GM12878 (cell line): ENCODE measurements around the gene FMN2. TPM values are rescaled to one million over a fixed set of nuclear protein-coding genes. Genes with fewer than 3 reads are reported as not detected.

Experiments
- ATAC-seq: fragments of 200-7000 bp; cut with Tn5 transposase; 3 replicates; pipeline ENCODE4 v1.9.1; 2020; ENCODE audit warnings: mild to moderate bottlenecking, moderate library complexity
- BruUV-seq: library from RNA; stranded (reverse); fragments of 400-500 nt; replicated peaks from 2 replicates; lab custom pipeline; 2021; lab: Mats Ljungman, UMichigan
- CTCF ChIA-PET: fragments of 300-600 bp; sonication (Branson Sonifier 250); formaldehyde crosslinking; extraction: SDS; loops from one replicate; lab custom pipeline; 2021; ENCODE audit warnings: inconsistent platforms; lab: Yijun Ruan, JAX
- POLR2A ChIA-PET: fragments of 350-600 bp; formaldehyde crosslinking; extraction: SDS; loops from one replicate; lab custom pipeline; 2021; ENCODE audit warnings: inconsistent platforms; lab: Charles Lee
- RAD21 ChIA-PET: fragments of 300-600 bp; sonication (Branson Sonifier 250); formaldehyde crosslinking; loops from one replicate; lab custom pipeline; 2023; ENCODE audit warnings: antibody characterized with exemption; ENCODE audit not compliant: unreplicated experiment; lab: Charles Lee
- SMC1A ChIA-PET: fragments of 300-600 bp; sonication (Branson Sonifier 250); formaldehyde crosslinking; loops from one replicate; lab custom pipeline; 2023; ENCODE audit not compliant: unreplicated experiment, uncharacterized antibody; lab: Charles Lee
- DNase-seq: peaks from one replicate; pipeline ENCODE4 v3.0.0-alpha.2; 2011; ENCODE audit warnings: low read depth, low spot score
- FAIRE-seq: peaks from 3 replicates; lab custom pipeline; 2011; peaks lifted over from hg19 to GRCh38; lab: Jason Lieb, UNC
- H2AFZ ChIP-seq: 2 replicates; pipeline ENCODE4 v1.6.0; 2011; ENCODE audit warnings: low read depth, low read length, control low read depth; ENCODE audit not compliant: control insufficient read depth
- H3K27ac ChIP-seq: 2 replicates; pipeline ENCODE4 v1.5.1; 2011; ENCODE audit warnings: control low read depth; ENCODE audit not compliant: control insufficient read depth, insufficient read depth
- H3K27me3 ChIP-seq, 2 experiments: replicated peaks in 1 of 2; 2 replicates each; pipeline versions ENCODE4 v1.6.0 to v1.6.1; 2011; ENCODE audit warnings: low read length in 1 of 2; ENCODE audit not compliant: control insufficient read depth in 2 of 2, insufficient read depth in 2 of 2
- H3K36me3 ChIP-seq, 2 experiments: 2 replicates each; pipeline ENCODE4 v1.5.1; 2011; ENCODE audit warnings: low read length in 1 of 2; ENCODE audit not compliant: control insufficient read depth in 2 of 2, insufficient read depth in 2 of 2
- H3K4me1 ChIP-seq: 2 replicates; pipeline ENCODE4 v1.6.1; 2011; ENCODE audit warnings: mild to moderate bottlenecking, low read length, moderate library complexity, mixed read lengths; ENCODE audit not compliant: control insufficient read depth, insufficient read depth
- H3K4me2 ChIP-seq: 2 replicates; pipeline ENCODE4 v1.6.0; 2011; ENCODE audit warnings: control low read depth; ENCODE audit not compliant: control insufficient read depth, insufficient read depth
- H3K4me3 ChIP-seq: fragments of 200-600 bp; sonication (generic); 2 replicates; pipeline ENCODE4 v1.5.1; 2016
- H3K79me2 ChIP-seq: 2 replicates; pipeline ENCODE4 v1.6.0; 2011; ENCODE audit warnings: low read length; ENCODE audit not compliant: control insufficient read depth, insufficient read depth
- H3K9ac ChIP-seq: 2 replicates; pipeline ENCODE4 v1.8.0; 2011; ENCODE audit warnings: low read length, control low read depth, mixed read lengths; ENCODE audit not compliant: control insufficient read depth, insufficient read depth
- H3K9me3 ChIP-seq: replicated peaks from 3 replicates; pipeline ENCODE4 v1.5.1; 2011; ENCODE audit warnings: mild to moderate bottlenecking, low read length; ENCODE audit not compliant: control insufficient read depth, insufficient read depth
- H4K20me1 ChIP-seq: 2 replicates; pipeline ENCODE4 v1.6.0; 2011; ENCODE audit not compliant: control insufficient read depth, insufficient read depth
- CBX5 ChIP-seq: sonication (generic); IDR thresholded peaks from 2 replicates; pipeline ENCODE4 v1.6.1; 2016; ENCODE audit warnings: low read depth, moderate library complexity, mild to moderate bottlenecking, inconsistent platforms
- CEBPB ChIP-seq, 2 experiments: fragments of 150-350 bp in 1 of 2; IDR thresholded peaks; 2 replicates each; pipeline ENCODE4 v1.6.1; 2012 to 2014; ENCODE audit warnings: low read depth in 2 of 2, low read length in 2 of 2, borderline replicate concordance in 1 of 2, inconsistent platforms in 1 of 2
- E2F8 ChIP-seq: fragments of 450-650 bp; IDR thresholded peaks from 2 replicates; pipeline ENCODE4 v1.6.1; 2018; ENCODE audit warnings: mild to moderate bottlenecking, low read depth, moderate library complexity; ENCODE audit not compliant: partially characterized antibody
- HDAC6 ChIP-seq: fragments of 200-600 bp; sonication (generic); IDR thresholded peaks from one replicate; pipeline ENCODE4 v1.8.0; 2017; ENCODE audit warnings: antibody characterized with exemption; ENCODE audit not compliant: unreplicated experiment
- KAT2A ChIP-seq: conservative IDR thresholded peaks from 2 replicates; pipeline ENCODE4 v1.6.1; 2011; ENCODE audit warnings: low read depth, low read length; ENCODE audit not compliant: control insufficient read depth
- KLF5 ChIP-seq: fragments of 450-650 bp; IDR thresholded peaks from 2 replicates; pipeline ENCODE4 v1.6.1; 2014; ENCODE audit warnings: mild to moderate bottlenecking; ENCODE audit not compliant: partially characterized antibody
- NFYA ChIP-seq: IDR thresholded peaks from 2 replicates; pipeline ENCODE4 v1.6.1; 2011; ENCODE audit warnings: low read depth, mild to moderate bottlenecking, low read length, improper control_type of control experiment, borderline replicate concordance
- NR2F1 ChIP-seq: fragments of 450-650 bp; conservative IDR thresholded peaks from 2 replicates; pipeline ENCODE4 v1.6.1; 2017; ENCODE audit warnings: mild to moderate bottlenecking
- SREBF2 ChIP-seq: IDR thresholded peaks from 2 replicates; pipeline ENCODE4 v1.6.1; 2012; ENCODE audit warnings: mild to moderate bottlenecking, low read length
- TARDBP ChIP-seq: IDR thresholded peaks from 2 replicates; pipeline ENCODE4 v1.6.1; 2016; ENCODE audit warnings: borderline replicate concordance
- YBX1 ChIP-seq: fragments of 450-650 bp; IDR thresholded peaks from 2 replicates; pipeline ENCODE4 v1.6.1; 2016; ENCODE audit warnings: antibody characterized with exemption
- ZNF24 ChIP-seq: fragments of 450-650 bp; IDR thresholded peaks from 2 replicates; pipeline ENCODE4 v1.6.1; 2017; ENCODE audit warnings: antibody characterized with exemption, mild to moderate bottlenecking
- WGBS: methylation state at CpG from one replicate; pipeline ENCODE4 v1.1.6; 2016; ENCODE audit warnings: low lambda C conversion rate; ENCODE audit not compliant: insufficient replicate concordance, insufficient coverage; ENCODE audit errors: missing lambda C conversion rate; 5-methylcytosine and 5-hydroxymethylcytosine counted together
- in situ Hi-C: fragments of 300-500 bp; cut with MboI; formaldehyde crosslinking; loops from 9 replicates; pipeline ENCODE4 v1.14.3; 2018; ENCODE audit warnings: mixed read lengths
- intact Hi-C: fragments of 100-400 bp; cut with micrococcal nuclease; formaldehyde crosslinking; loops from one replicate; pipeline ENCODE4 v1.14.2; 2022; ENCODE audit not compliant: unreplicated experiment
- polyA plus RNA-seq, 11 experiments: library from polyadenylated mRNA; depleted of rRNA in 4 of 11; unstranded in 6 of 11; stranded (reverse) in 5 of 11; fragments of >200 nt; fragmentation: Nextera tagmentation in 4 of 11; fragmentation: Illumina TruSeq in 1 of 11; extraction: Ambion mirVana in 4 of 11; extraction: Trizol in 1 of 11; gene quantifications; 1 replicate in 1 of 11; 2 replicates in 10 of 11; pipeline versions ENCODE4 v1.2.1 to v1.2.3, GENCODE V29; 2011 to 2016; ENCODE audit warnings: inconsistent platforms in 2 of 11, missing spikeins in 2 of 11, low read depth in 1 of 11
- total RNA-seq, 4 experiments: library from RNA; depleted of rRNA in 3 of 4; stranded (reverse); fragments of >200 nt in 3 of 4; fragmentation: Illumina TruSeq in 1 of 4; extraction: Trizol in 1 of 4; gene quantifications; 2 replicates each; pipeline versions ENCODE4 v1.2.1 to v1.2.3, GENCODE V29; 2013 to 2021
- TF ChIP-seq, protein P1 (sequence below): fragments of 450-650 bp; conservative IDR thresholded peaks from 2 replicates; pipeline ENCODE4 v1.6.1; 2017; ENCODE audit warnings: mild to moderate bottlenecking, moderate library complexity

Gene FMN2
- total and polyA plus RNA-seq, 10 of the 15 experiments (the other 5 are each of a cell fraction or from before 2014, with no cell fraction given): 0.60 TPM; not detected in 9

- FAIRE-seq (no peak), DNase-seq (no peak), ATAC-seq (no peak)
- Histone ChIP-seq H3K27me3 (no peaks in the 10 kb centered on the region), H3K27ac (no peak overlapping the region), H3K4me3 (no peak overlapping the region), H3K4me2 (no peak overlapping the region), H3K79me2 (no peaks in the 10 kb centered on the region), H4K20me1 (no peaks in the 10 kb centered on the region), H2AFZ (no peak overlapping the region), H3K36me3 (no peaks in the 10 kb centered on the region), H3K9me3 (no peaks in the 10 kb centered on the region), H3K4me1 (no peaks in the 10 kb centered on the region), H3K9ac (no peak overlapping the region)
- WGBS: 13% methylated on average over 6 of the region's 6 CpGs
- ChIA-PET POLR2A (no interaction called here), CTCF (no interaction called here), RAD21 (no interaction called here), SMC1A (no interaction called here)
- no peak for TF ChIP-seq CEBPB (IDR thresholded peaks at IDR 0.05; ENCODE audit: borderline replicate concordance in 1 of 2, low read depth in 2 of 2, low read length in 2 of 2)
- TF ChIP-seq E2F8: no peak
- TF ChIP-seq KLF5: no peak
- TF ChIP-seq, protein P1, sequence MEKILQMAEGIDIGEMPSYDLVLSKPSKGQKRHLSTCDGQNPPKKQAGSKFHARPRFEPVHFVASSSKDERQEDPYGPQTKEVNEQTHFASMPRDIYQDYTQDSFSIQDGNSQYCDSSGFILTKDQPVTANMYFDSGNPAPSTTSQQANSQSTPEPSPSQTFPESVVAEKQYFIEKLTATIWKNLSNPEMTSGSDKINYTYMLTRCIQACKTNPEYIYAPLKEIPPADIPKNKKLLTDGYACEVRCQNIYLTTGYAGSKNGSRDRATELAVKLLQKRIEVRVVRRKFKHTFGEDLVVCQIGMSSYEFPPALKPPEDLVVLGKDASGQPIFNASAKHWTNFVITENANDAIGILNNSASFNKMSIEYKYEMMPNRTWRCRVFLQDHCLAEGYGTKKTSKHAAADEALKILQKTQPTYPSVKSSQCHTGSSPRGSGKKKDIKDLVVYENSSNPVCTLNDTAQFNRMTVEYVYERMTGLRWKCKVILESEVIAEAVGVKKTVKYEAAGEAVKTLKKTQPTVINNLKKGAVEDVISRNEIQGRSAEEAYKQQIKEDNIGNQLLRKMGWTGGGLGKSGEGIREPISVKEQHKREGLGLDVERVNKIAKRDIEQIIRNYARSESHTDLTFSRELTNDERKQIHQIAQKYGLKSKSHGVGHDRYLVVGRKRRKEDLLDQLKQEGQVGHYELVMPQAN: no peak
- TF ChIP-seq ZNF24: no peak
- TF ChIP-seq SREBF2: no peak
- no peak for TF ChIP-seq NFYA
- TF ChIP-seq YBX1: no peak
- no peak for TF ChIP-seq TARDBP
- no peak for TF ChIP-seq CBX5
- no peak for TF ChIP-seq NR2F1
- TF ChIP-seq KAT2A: no peak
- TF ChIP-seq HDAC6: no peak
- intact Hi-C loops (no loop called here), in situ Hi-C loops (no loop called here)
- BruUV-seq: no TSS peak
These were observed 386.9 kb downstream of the FMN2 start for GRCh38 chr1:240478536-240478935.
